ENCODE results near the gene WNT5B.

DNA sequence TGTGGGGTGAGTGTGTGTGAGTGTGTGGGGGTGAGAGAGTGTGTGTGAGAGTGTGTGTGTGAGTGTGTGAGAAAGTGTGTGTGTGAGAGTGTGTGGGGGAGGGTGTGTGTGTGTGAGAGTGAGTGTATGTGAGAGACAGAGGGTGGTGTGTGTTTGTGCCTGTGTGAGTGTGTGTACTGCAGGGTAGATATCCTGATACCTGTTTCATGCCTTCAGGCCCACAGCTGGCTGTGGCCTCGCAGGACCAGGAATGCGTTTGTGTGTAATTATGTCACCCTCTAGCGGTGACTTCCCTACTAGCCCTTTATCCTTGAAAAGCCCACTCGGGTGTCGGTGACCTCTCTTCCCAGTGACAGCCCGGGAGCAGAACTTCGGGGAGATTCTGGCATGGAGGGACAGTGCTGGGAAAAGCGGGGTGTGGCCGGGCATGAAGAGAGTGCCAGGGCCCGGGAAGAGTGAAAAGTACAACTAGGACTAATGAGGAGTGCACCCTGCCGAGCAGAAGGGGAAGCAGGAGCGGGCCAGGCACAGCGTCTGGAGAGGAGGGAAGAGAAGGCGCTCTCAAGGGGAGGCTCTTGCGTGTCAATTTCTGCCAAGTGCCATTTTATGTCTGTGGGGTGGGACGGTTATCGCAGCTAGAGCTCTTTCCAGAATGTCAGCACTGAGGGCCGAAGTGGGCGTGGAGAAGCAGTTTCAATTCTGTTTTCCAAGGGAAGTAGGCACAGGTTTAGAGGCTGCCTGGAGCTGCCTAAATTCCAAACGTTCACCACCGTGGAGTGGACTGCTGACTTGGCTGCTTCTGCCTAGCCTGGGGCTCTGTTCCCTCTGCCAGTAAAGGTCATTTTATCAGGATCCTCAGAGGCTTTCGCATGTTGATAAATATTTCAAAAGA lies 23.7 kb upstream of the WNT5B start:
- TF ChIP-seq, protein P1, sequence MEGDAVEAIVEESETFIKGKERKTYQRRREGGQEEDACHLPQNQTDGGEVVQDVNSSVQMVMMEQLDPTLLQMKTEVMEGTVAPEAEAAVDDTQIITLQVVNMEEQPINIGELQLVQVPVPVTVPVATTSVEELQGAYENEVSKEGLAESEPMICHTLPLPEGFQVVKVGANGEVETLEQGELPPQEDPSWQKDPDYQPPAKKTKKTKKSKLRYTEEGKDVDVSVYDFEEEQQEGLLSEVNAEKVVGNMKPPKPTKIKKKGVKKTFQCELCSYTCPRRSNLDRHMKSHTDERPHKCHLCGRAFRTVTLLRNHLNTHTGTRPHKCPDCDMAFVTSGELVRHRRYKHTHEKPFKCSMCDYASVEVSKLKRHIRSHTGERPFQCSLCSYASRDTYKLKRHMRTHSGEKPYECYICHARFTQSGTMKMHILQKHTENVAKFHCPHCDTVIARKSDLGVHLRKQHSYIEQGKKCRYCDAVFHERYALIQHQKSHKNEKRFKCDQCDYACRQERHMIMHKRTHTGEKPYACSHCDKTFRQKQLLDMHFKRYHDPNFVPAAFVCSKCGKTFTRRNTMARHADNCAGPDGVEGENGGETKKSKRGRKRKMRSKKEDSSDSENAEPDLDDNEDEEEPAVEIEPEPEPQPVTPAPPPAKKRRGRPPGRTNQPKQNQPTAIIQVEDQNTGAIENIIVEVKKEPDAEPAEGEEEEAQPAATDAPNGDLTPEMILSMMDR (IDR thresholded peaks at IDR 0.05; ENCODE audit: low read depth, low read length) = peak; percentile 64
- TF ChIP-seq MYC (IDR thresholded peaks at IDR 0.05; ENCODE audit: low read depth, low read length) = no peak

Measured in NB4 (cell line).